ENCODE measurements around the gene KRT83.

DNA sequence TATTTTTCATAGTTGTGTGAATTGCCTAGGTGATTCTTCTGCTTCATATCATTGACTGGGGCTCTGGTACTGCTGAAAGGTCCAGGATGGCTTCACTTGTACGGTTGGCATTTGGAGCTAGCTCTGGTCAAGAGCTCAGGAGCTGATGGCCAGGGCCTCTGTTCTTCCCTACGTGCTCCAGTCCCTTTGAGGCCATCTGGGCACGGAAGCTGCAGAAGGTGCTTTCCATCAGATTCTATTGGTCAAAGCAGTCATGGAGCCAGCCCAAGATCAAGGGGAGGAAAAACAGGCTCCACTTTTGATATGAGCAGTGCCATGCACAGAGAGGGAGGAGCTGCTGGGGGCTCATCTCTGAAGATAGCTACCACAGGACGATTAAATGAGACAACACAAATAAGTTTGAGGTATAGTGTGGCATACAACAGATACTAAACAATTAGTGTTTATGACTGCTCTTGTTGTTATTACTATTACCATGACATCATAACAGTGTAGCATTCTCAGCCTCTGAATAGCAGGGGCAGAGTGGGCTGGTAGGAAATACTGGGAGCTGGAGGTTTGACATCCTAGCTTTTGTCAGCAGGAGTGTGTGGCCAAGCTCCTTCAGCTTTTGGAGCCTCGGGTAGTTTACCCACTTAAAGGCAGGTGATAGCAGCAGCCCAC lies 10.4 kb downstream of the KRT83 start:
- TF ChIP-seq, protein P1, sequence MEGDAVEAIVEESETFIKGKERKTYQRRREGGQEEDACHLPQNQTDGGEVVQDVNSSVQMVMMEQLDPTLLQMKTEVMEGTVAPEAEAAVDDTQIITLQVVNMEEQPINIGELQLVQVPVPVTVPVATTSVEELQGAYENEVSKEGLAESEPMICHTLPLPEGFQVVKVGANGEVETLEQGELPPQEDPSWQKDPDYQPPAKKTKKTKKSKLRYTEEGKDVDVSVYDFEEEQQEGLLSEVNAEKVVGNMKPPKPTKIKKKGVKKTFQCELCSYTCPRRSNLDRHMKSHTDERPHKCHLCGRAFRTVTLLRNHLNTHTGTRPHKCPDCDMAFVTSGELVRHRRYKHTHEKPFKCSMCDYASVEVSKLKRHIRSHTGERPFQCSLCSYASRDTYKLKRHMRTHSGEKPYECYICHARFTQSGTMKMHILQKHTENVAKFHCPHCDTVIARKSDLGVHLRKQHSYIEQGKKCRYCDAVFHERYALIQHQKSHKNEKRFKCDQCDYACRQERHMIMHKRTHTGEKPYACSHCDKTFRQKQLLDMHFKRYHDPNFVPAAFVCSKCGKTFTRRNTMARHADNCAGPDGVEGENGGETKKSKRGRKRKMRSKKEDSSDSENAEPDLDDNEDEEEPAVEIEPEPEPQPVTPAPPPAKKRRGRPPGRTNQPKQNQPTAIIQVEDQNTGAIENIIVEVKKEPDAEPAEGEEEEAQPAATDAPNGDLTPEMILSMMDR (IDR thresholded peaks at IDR 0.05) = no peak
- TF ChIP-seq EZH2 (IDR thresholded peaks at IDR 0.05; ENCODE audit: borderline replicate concordance, insufficient read depth, low read depth, low read length, poor library complexity, severe bottlenecking) = no peak
